Endothelial cell of umbilical vein (primary cell): ENCODE data around the gene USF2. TPM values are rescaled to one million over a fixed set of nuclear protein-coding genes. Genes with fewer than 3 reads are reported as not detected.

Experiments used
- BruUV-seq: library from RNA; stranded (reverse); fragments of 400-500 nt; replicated peaks from 2 replicates; lab custom pipeline; 2021; lab: Mats Ljungman, UMichigan
- CTCF ChIA-PET: fragments of 300-600, 350-600 bp; sonication (Branson Sonifier 250); formaldehyde crosslinking; loops from one replicate; lab custom pipeline; 2021; ENCODE audit warnings: antibody characterized with exemption, inconsistent platforms; lab: Charles Lee
- POLR2A ChIA-PET: fragments of 300-600, 350-600 bp; sonication (Branson Sonifier 250); formaldehyde crosslinking; loops from one replicate; lab custom pipeline; 2021; ENCODE audit warnings: antibody characterized with exemption, inconsistent platforms; lab: Charles Lee
- DNase-seq: peaks from one replicate; pipeline ENCODE4 v3.0.0-alpha.2; 2011; ENCODE audit warnings: low read depth, low spot score
- FAIRE-seq: peaks from 2 replicates; lab custom pipeline; 2011; peaks lifted over from hg19 to GRCh38; lab: Jason Lieb, UNC
- H2AFZ ChIP-seq: 2 replicates; pipeline ENCODE4 v1.6.0; 2012; ENCODE audit warnings: low read depth, low read length, control low read depth, inconsistent platforms
- H3K27ac ChIP-seq: 2 replicates; pipeline ENCODE4 v1.5.1; 2011; ENCODE audit warnings: low read depth, mild to moderate bottlenecking, control low read depth, low read length, moderate library complexity; ENCODE audit not compliant: insufficient read depth
- H3K27me3 ChIP-seq, 2 experiments: 2 replicates each; pipeline versions ENCODE4 v1.6.0 to v1.6.1; 2011; ENCODE audit warnings: low read length in 2 of 2, mixed read lengths in 1 of 2; ENCODE audit not compliant: control insufficient read depth in 2 of 2, insufficient read depth in 2 of 2
- H3K36me3 ChIP-seq, 2 experiments: 2 replicates in 1 of 2; 3 replicates in 1 of 2; pipeline ENCODE4 v1.5.1; 2011; ENCODE audit warnings: low read length in 2 of 2, mild to moderate bottlenecking in 1 of 2, moderate library complexity in 1 of 2; ENCODE audit not compliant: control insufficient read depth in 2 of 2, insufficient read depth in 2 of 2; ENCODE audit errors: extremely low read depth in 1 of 2
- H3K4me1 ChIP-seq: 3 replicates; pipeline ENCODE4 v1.5.1; 2011; ENCODE audit warnings: mild to moderate bottlenecking, low read length; ENCODE audit not compliant: control insufficient read depth, insufficient read depth; ENCODE audit errors: extremely low read depth
- H3K4me2 ChIP-seq: 2 replicates; pipeline ENCODE4 v1.6.1; 2011; ENCODE audit warnings: low read length, control low read depth, mixed read lengths; ENCODE audit not compliant: insufficient read depth
- H3K4me3 ChIP-seq, 3 experiments: fragments of 200-600 bp in 1 of 3; sonication (generic), shearing (Covaris generic) in 1 of 3; replicated peaks in 1 of 3; 2 replicates each; pipeline ENCODE4 v1.5.1; 2011 to 2016; ENCODE audit warnings: control low read depth in 3 of 3, low read length in 3 of 3, mild to moderate bottlenecking in 2 of 3, inconsistent platforms in 1 of 3, low read depth in 1 of 3, moderate library complexity in 1 of 3; ENCODE audit not compliant: insufficient read depth in 1 of 3
- H3K79me2 ChIP-seq: 2 replicates; pipeline ENCODE4 v1.6.0; 2012; ENCODE audit warnings: low read length, inconsistent platforms; ENCODE audit not compliant: control insufficient read depth, insufficient read depth
- H3K9ac ChIP-seq: replicated peaks from 2 replicates; pipeline ENCODE3; 2011; ENCODE audit warnings: low read length, control low read depth; ENCODE audit not compliant: insufficient read depth; ENCODE audit errors: extremely low read depth
- H3K9me1 ChIP-seq: replicated peaks from 3 replicates; pipeline ENCODE4 v1.6.0; 2011; ENCODE audit warnings: mild to moderate bottlenecking, low read length; ENCODE audit not compliant: control insufficient read depth, insufficient read depth; ENCODE audit errors: extremely low read depth
- H3K9me3 ChIP-seq: replicated peaks from 2 replicates; pipeline ENCODE4 v1.5.1; 2012; ENCODE audit warnings: low read length, inconsistent platforms; ENCODE audit not compliant: control insufficient read depth, insufficient read depth
- H4K20me1 ChIP-seq: replicated peaks from 2 replicates; pipeline ENCODE3; 2011; ENCODE audit warnings: mild to moderate bottlenecking, low read length; ENCODE audit not compliant: control insufficient read depth, insufficient read depth; ENCODE audit errors: extremely low read depth
- EZH2 ChIP-seq: IDR thresholded peaks from 2 replicates; pipeline ENCODE4 v1.6.1; 2012; ENCODE audit warnings: borderline replicate concordance, low read depth, mild to moderate bottlenecking, moderate library complexity, low read length, inconsistent platforms; ENCODE audit not compliant: severe bottlenecking
- FOS ChIP-seq: IDR thresholded peaks from 2 replicates; pipeline ENCODE4 v1.6.1; 2011; ENCODE audit warnings: mild to moderate bottlenecking, low read length, moderate library complexity, borderline replicate concordance; ENCODE audit not compliant: insufficient read depth
- GATA2 ChIP-seq: IDR thresholded peaks from 2 replicates; pipeline ENCODE4 v1.7.0; 2011; ENCODE audit warnings: low read depth, mild to moderate bottlenecking, moderate library complexity, mixed read lengths, low read length; ENCODE audit not compliant: insufficient read length, insufficient read depth
- JUN ChIP-seq: IDR thresholded peaks from 2 replicates; pipeline ENCODE4 v1.6.1; 2011; ENCODE audit warnings: borderline replicate concordance, low read depth; ENCODE audit not compliant: insufficient read length, insufficient read depth
- MYC ChIP-seq: IDR thresholded peaks from one replicate; pipeline ENCODE4 v1.6.1; 2011; ENCODE audit warnings: mild to moderate bottlenecking, low read depth, low read length
- POLR2A ChIP-seq: IDR thresholded peaks from 2 replicates; pipeline ENCODE4 v1.6.1; 2012; ENCODE audit warnings: low read depth, mild to moderate bottlenecking, control low read depth, low read length
- POLR2AphosphoS5 ChIP-seq: IDR thresholded peaks from 2 replicates; pipeline ENCODE4 v1.6.1; 2012; ENCODE audit warnings: low read depth, mild to moderate bottlenecking, control low read depth, low read length, moderate library complexity; ENCODE audit not compliant: insufficient read depth
- dilution Hi-C: fragments of 300-500 bp; cut with MboI; formaldehyde crosslinking; loops from one replicate; pipeline ENCODE4 v1.15.0; 2019; ENCODE audit warnings: low sequenced_read_pairs; ENCODE audit not compliant: extremely low pct_ligation_motif_present
- intact Hi-C: fragments of 100-400 bp; cut with micrococcal nuclease; formaldehyde crosslinking; loops from one replicate; pipeline ENCODE4 v1.10.0; 2022
- polyA plus RNA-seq, 4 experiments: library from polyadenylated mRNA; depleted of rRNA in 3 of 4; stranded (reverse) in 3 of 4; unstranded in 1 of 4; fragments of >200 nt; gene quantifications; 2 replicates each; pipeline versions ENCODE4 v1.2.1 to v1.2.3, GENCODE V29; 2011 to 2012; ENCODE audit warnings: missing spikeins in 1 of 4
- total RNA-seq: library from RNA; stranded (reverse); gene quantifications from 2 replicates; pipeline ENCODE4 v1.2.3, GENCODE V29; 2021
- TF ChIP-seq, protein P1 (sequence below): IDR thresholded peaks from 2 replicates; pipeline ENCODE4 v1.6.1; 2011; ENCODE audit not compliant: insufficient read depth, insufficient read length
- TF ChIP-seq, protein P2 (sequence below), 2 donors: IDR thresholded peaks; 1 replicate in 1 of 2; 2 replicates in 1 of 2; pipeline ENCODE4 v1.5.1; 2011; ENCODE audit warnings: low read length in 2 of 2, mild to moderate bottlenecking in 2 of 2, moderate library complexity in 2 of 2, control low read depth in 1 of 2, inconsistent platforms in 1 of 2, low read depth in 1 of 2; ENCODE audit not compliant: insufficient read depth in 1 of 2; ENCODE audit errors: extremely low read depth in 1 of 2

USF2 gene
- total and polyA plus RNA-seq, 2 donors (not counting 3 experiments of a cell fraction or from before 2014, with no cell fraction given), result 75.0 to 76.8 TPM

DNA sequence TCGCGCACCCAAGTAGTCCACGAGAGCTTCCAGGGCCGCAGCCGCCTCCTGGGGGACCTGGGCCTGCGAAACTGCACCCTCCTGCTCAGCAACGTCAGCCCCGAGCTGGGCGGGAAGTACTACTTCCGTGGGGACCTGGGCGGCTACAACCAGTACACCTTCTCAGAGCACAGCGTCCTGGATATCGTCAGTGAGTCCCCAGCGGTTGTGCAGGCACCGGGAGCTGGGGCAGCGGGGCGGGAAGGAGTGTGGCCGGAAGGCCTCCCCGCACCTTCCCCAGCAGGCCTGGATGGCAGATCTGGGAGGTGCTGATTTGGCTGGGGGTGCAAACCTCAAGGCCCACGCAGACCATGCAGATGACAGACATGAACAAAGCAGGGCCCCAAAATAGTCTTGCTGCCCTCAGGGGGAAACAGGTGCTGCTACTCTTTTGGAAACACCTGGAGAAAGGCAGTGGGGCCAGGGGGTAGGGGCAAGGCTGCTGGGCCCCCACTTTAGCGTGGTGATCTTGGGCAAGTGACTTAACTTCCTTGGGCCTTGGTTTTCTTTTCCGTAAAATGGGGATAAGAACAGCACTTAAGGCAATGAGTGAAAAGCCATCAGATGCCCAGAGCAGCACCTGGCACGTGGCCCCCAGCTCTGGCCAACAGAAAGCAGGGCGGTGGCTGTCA is 27.2 kb downstream of the USF2 start:
- ChIA-PET POLR2A (no interaction called here), CTCF (no interaction called here)
- DNase-seq (no peak), FAIRE-seq (no peak)
- Histone ChIP-seq H3K4me3 (no peak overlapping the region), H3K4me2 (no peak overlapping the region), H4K20me1 (no peaks in the 10 kb centered on the region), H2AFZ (no peak overlapping the region), H3K9me1 (no peaks in the 10 kb centered on the region), H3K4me1 (no peaks in the 10 kb centered on the region), H3K9ac (no peak overlapping the region), H3K27me3 (no peaks in the 10 kb centered on the region), H3K36me3 (no peaks in the 10 kb centered on the region), H3K9me3 (no peaks in the 10 kb centered on the region), H3K27ac (no peak overlapping the region), H3K79me2 (no peaks in the 10 kb centered on the region)
- intact Hi-C loops (no loop called here), dilution Hi-C loops (no loop called here)
- BruUV-seq, result no TSS peak
- no peak for TF ChIP-seq POLR2AphosphoS5
- no peak for TF ChIP-seq JUN
- TF ChIP-seq GATA2, result no peak
- no peak for TF ChIP-seq FOS
- TF ChIP-seq POLR2A, result no peak

- Histone ChIP-seq H3K27ac (no peak overlapping the region), H3K9me3 (no peaks in the 10 kb centered on the region), H3K4me3 (no peak overlapping the region), H3K36me3 (no peaks in the 10 kb centered on the region), H4K20me1 (no peaks in the 10 kb centered on the region), H2AFZ (no peak overlapping the region), H3K4me1 (no peaks in the 10 kb centered on the region), H3K27me3 (no peaks in the 10 kb centered on the region), H3K9me1 (no peaks in the 10 kb centered on the region), H3K79me2 (no peaks in the 10 kb centered on the region), H3K9ac (no peak overlapping the region), H3K4me2 (no peak overlapping the region)
- POLR2A ChIA-PET, result no interaction called here
- DNase-seq, result no peak
- intact Hi-C loops, result no loop called here
- CTCF ChIA-PET, result no interaction called here
- FAIRE-seq, result no peak
- dilution Hi-C loops, result no loop called here
- no TSS peak for BruUV-seq
- no peak for TF ChIP-seq POLR2AphosphoS5
- TF ChIP-seq, protein P1, sequence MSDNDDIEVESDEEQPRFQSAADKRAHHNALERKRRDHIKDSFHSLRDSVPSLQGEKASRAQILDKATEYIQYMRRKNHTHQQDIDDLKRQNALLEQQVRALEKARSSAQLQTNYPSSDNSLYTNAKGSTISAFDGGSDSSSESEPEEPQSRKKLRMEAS, result no peak
- no peak for TF ChIP-seq MYC
- no peak for TF ChIP-seq POLR2A
- no peak for TF ChIP-seq JUN
- TF ChIP-seq, protein P2, sequence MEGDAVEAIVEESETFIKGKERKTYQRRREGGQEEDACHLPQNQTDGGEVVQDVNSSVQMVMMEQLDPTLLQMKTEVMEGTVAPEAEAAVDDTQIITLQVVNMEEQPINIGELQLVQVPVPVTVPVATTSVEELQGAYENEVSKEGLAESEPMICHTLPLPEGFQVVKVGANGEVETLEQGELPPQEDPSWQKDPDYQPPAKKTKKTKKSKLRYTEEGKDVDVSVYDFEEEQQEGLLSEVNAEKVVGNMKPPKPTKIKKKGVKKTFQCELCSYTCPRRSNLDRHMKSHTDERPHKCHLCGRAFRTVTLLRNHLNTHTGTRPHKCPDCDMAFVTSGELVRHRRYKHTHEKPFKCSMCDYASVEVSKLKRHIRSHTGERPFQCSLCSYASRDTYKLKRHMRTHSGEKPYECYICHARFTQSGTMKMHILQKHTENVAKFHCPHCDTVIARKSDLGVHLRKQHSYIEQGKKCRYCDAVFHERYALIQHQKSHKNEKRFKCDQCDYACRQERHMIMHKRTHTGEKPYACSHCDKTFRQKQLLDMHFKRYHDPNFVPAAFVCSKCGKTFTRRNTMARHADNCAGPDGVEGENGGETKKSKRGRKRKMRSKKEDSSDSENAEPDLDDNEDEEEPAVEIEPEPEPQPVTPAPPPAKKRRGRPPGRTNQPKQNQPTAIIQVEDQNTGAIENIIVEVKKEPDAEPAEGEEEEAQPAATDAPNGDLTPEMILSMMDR (IDR thresholded peaks at IDR 0.05; ENCODE audit: extremely low read depth in 1 of 2, insufficient read depth in 1 of 2, low read depth in 1 of 2, low read length in 2 of 2), result no peak
- TF ChIP-seq EZH2, result no peak
- no peak for TF ChIP-seq GATA2
- no peak for TF ChIP-seq FOS
Observed at GRCh38 chr19:35296644-35297514, 28.1 kb downstream of the USF2 start.
